ENCODE measurements around the gene SERPIND1. TPM values are rescaled to one million over a fixed set of nuclear protein-coding genes. Genes with fewer than 3 reads are reported as not detected.

The SERPIND1 gene
- total and polyA plus RNA-seq, 10 of the 15 experiments (the other 5 are each of a cell fraction or from before 2014, with no cell fraction given) = 0.08 to 0.85 (median 0.38) TPM; not detected in 1

GRCh38 chr22:20805972-20806471 lies 32.1 kb downstream of the SERPIND1 start:
- peaks cover 11 to 22% of the 10 kb centered on the region in 2 experiments; a peak in 3 of 4 replicates for H3K36me3 ChIP-seq (ENCODE audit: control insufficient read depth in 2 of 2, insufficient read depth in 2 of 2, low read length in 1 of 2)
- CTCF ChIA-PET = no interaction called here
- no peak overlapping the region for H3K9ac ChIP-seq (ENCODE audit: control insufficient read depth, insufficient read depth, low read length)
- SMC1A ChIA-PET (ENCODE audit: uncharacterized antibody, unreplicated experiment) = no interaction called here
- no peaks in the 10 kb centered on the region for H4K20me1 ChIP-seq (ENCODE audit: control insufficient read depth, insufficient read depth)
- no TSS peak for BruUV-seq (replicated peaks)
- in situ Hi-C loops (cut with MboI) (no loop called here), intact Hi-C loops (cut with micrococcal nuclease; ENCODE audit: unreplicated experiment) (no loop called here)
- H3K9me3 ChIP-seq (replicated peaks; ENCODE audit: control insufficient read depth, insufficient read depth, low read length) = no peaks in the 10 kb centered on the region
- TF ChIP-seq HSF1 (IDR thresholded peaks at IDR 0.05; ENCODE audit: low read depth, low read length) (no peak), NR2F1 (conservative IDR thresholded peaks at IDR 0.05) (no peak), SKIL (IDR thresholded peaks at IDR 0.05; ENCODE audit: low read depth, poor library complexity, severe bottlenecking) (no peak)
- no peak for DNase-seq (ENCODE audit: low read depth, low spot score)
- no peaks in the 10 kb centered on the region for H3K4me1 ChIP-seq (ENCODE audit: control insufficient read depth, insufficient read depth, low read length)
- RAD21 ChIA-PET (ENCODE audit: unreplicated experiment) = interaction anchor here (0.7 kb wide), 1 partner anchor 9 kb away, joined by 4 read pairs; no protein-coding TSS in a partner anchor
- no peaks in the 10 kb centered on the region for H3K27me3 ChIP-seq (replicated peaks in 1 of 2; ENCODE audit: control insufficient read depth in 2 of 2, insufficient read depth in 2 of 2, low read length in 1 of 2)
- no peak overlapping the region for H3K4me3 ChIP-seq
- WGBS (ENCODE audit: insufficient coverage, insufficient replicate concordance, low lambda C conversion rate, missing lambda C conversion rate) = 63% methylated on average over 3 of the region's 3 CpGs
- H3K27ac ChIP-seq (ENCODE audit: control insufficient read depth, insufficient read depth) = no peak overlapping the region
- no peak for FAIRE-seq
- no peak overlapping the region for H3K4me2 ChIP-seq (ENCODE audit: control insufficient read depth, insufficient read depth)
- POLR2A ChIA-PET = no interaction called here
- no peaks in the 10 kb centered on the region for H3K79me2 ChIP-seq (ENCODE audit: control insufficient read depth, insufficient read depth, low read length)
- ATAC-seq = no peak
- no peak overlapping the region for H2AFZ ChIP-seq (ENCODE audit: control insufficient read depth, low read depth, low read length)

Measured in GM12878 (cell line).